Bronchial epithelial cell (primary cell): ENCODE data around the gene FKBP2. TPM values are rescaled to one million over a fixed set of nuclear protein-coding genes. Genes with fewer than 3 reads are reported as not detected.

Experiments
- DNase-seq: peaks from one replicate; pipeline ENCODE4 v3.0.0-alpha.2; 2010; ENCODE audit warnings: low read depth
- FAIRE-seq: peaks from 2 replicates; lab custom pipeline; 2011; peaks lifted over from hg19 to GRCh38; lab: Jason Lieb, UNC
- H3K27me3 ChIP-seq: 2 replicates; pipeline ENCODE4 v1.5.1; 2011; ENCODE audit warnings: low read length; ENCODE audit not compliant: control insufficient read depth, insufficient read depth
- H3K36me3 ChIP-seq: 2 replicates; pipeline ENCODE4 v1.5.1; 2011; ENCODE audit warnings: low read length; ENCODE audit not compliant: control insufficient read depth, insufficient read depth
- H3K4me3 ChIP-seq: 2 replicates; pipeline ENCODE4 v1.5.1; 2011; ENCODE audit warnings: mild to moderate bottlenecking, low read depth, low read length, control low read depth
- CTCF ChIP-seq: IDR thresholded peaks from 2 replicates; pipeline ENCODE4 v1.5.1; 2011; ENCODE audit warnings: mild to moderate bottlenecking, moderate library complexity, low read length, control low read depth, inconsistent platforms; ENCODE audit not compliant: insufficient read depth, severe bottlenecking
- total RNA-seq: library from RNA; depleted of rRNA; stranded (reverse); fragments of >200 nt; gene quantifications from 2 replicates; pipeline ENCODE4 v1.2.1, GENCODE V29; 2014

FKBP2 gene
- total RNA-seq, 1 donor from 2014 or later, result 45.0 TPM

- no peaks in the 10 kb centered on the region for H3K27me3 ChIP-seq
- H3K36me3 ChIP-seq, result peaks cover 39% of the 10 kb centered on the region
- no peak for DNase-seq
- no peak overlapping the region for H3K4me3 ChIP-seq
- TF ChIP-seq CTCF, result no peak
- no peak for FAIRE-seq
Measured at GRCh38 chr11:64254326-64254725, 13.4 kb downstream of the FKBP2 start.

- H3K4me3 ChIP-seq, result no peak overlapping the region
- TF ChIP-seq CTCF, result no peak
- FAIRE-seq (peak; percentile 36), DNase-seq (no peak)
- H3K27me3 ChIP-seq, result no peaks in the 10 kb centered on the region
- H3K36me3 ChIP-seq, result peaks cover 44% of the 10 kb centered on the region
Measured at GRCh38 chr11:64255135-64256128, 14.5 kb downstream of the FKBP2 start.

- no peaks in the 10 kb centered on the region for H3K27me3 ChIP-seq
- FAIRE-seq (no peak), DNase-seq (no peak)
- TF ChIP-seq CTCF, result no peak
- peaks cover 47% of the 10 kb centered on the region for H3K36me3 ChIP-seq
- H3K4me3 ChIP-seq, result no peak overlapping the region
Measured at GRCh38 chr11:64256300-64256699, 15.4 kb downstream of the FKBP2 start.

GRCh38 chr11:64258356-64258755 is 17.5 kb downstream of the FKBP2 start:
- no peak for TF ChIP-seq CTCF
- Histone ChIP-seq H3K36me3 (peaks cover 62% of the 10 kb centered on the region), H3K27me3 (no peaks in the 10 kb centered on the region), H3K4me3 (no peak overlapping the region)
- FAIRE-seq (no peak), DNase-seq (no peak)

- DNase-seq (no peak), FAIRE-seq (no peak)
- no peak for TF ChIP-seq CTCF
- peaks cover 69% of the 10 kb centered on the region for H3K36me3 ChIP-seq
- no peaks in the 10 kb centered on the region for H3K27me3 ChIP-seq
- H3K4me3 ChIP-seq, result no peak overlapping the region
Measured at GRCh38 chr11:64258946-64259532, 18.1 kb downstream of the FKBP2 start.
